Activated CD4-positive, alpha-beta T cell treated with anti-CD3 and anti-CD28 coated beads, Interleukin-2, amount 50 U/mL, for 48 hours (primary cell): Measurements from ENCODE around the gene GJB4.
"Not testable (repeated sequence)": the region's sequence is repeated elsewhere in the genome, so short reads cannot be mapped to it uniquely, and the experiment has no call there.

ENCODE experiments used
- DNase-seq, 2 experiments: peaks; one replicate each; pipeline ENCODE4 v3.0.0-alpha.2; 2020

GJB4 gene

GRCh38 chr1:34747638-34747941 is 11.9 kb upstream of the GJB4 start:
- DNase-seq: no peak

- no peak for DNase-seq
Observed at GRCh38 chr1:34749992-34750391, 9.5 kb upstream of the GJB4 start.

GRCh38 chr1:34750610-34751009 is 8.9 kb upstream of the GJB4 start:
- DNase-seq: no peak

GRCh38 chr1:34753163-34753562 is 6.4 kb upstream of the GJB4 start:
- DNase-seq: no peak

GRCh38 chr1:34754964-34755637 is 4.4 kb upstream of the GJB4 start, which contains the start of gene GJB5:
Gene GJB5 (plus strand): TSS chr1:34755047. CDS start chr1:34757331, 2,284 bp downstream.
- no peak for DNase-seq

- DNase-seq: no peak
Observed at GRCh38 chr1:34755961-34756360, 3.6 kb upstream of the GJB4 start.

- DNase-seq: no peak
Observed at GRCh38 chr1:34757386-34757785, 2.2 kb upstream of the GJB4 start.

GRCh38 chr1:34758751-34759150 is 789 bp upstream of the GJB4 start:
- no peak for DNase-seq

GRCh38 chr1:34761176-34761761 is 1.7 kb downstream of the GJB4 start:
- no peak for DNase-seq

GRCh38 chr1:34761776-34762307 is 2.3 kb downstream of the GJB4 start:
- DNase-seq: no peak

GRCh38 chr1:34762474-34763141 is 3.1 kb downstream of the GJB4 start:
- DNase-seq: no peak

- no peak for DNase-seq
Observed at GRCh38 chr1:34763142-34763781, 3.7 kb downstream of the GJB4 start.

GRCh38 chr1:34768856-34769255 is 9.3 kb downstream of the GJB4 start:
- DNase-seq: no peak

- no peak for DNase-seq
Observed at GRCh38 chr1:34770891-34771504, 11.5 kb downstream of the GJB4 start.

- DNase-seq: no peak
Observed at GRCh38 chr1:34771573-34772371, 12.2 kb downstream of the GJB4 start.

- not testable (repeated sequence) for DNase-seq
Observed at GRCh38 chr1:34773114-34773513, 13.6 kb downstream of the GJB4 start.

- no peak for DNase-seq
Observed at GRCh38 chr1:34774957-34775356, 15.4 kb downstream of the GJB4 start.

- no peak for DNase-seq
Observed at GRCh38 chr1:34776911-34777310, 17.4 kb downstream of the GJB4 start.

- DNase-seq: no peak
Observed at GRCh38 chr1:34777519-34778321, 18.2 kb downstream of the GJB4 start.

- DNase-seq: no peak
Observed at GRCh38 chr1:34778381-34778780, 18.8 kb downstream of the GJB4 start.

GRCh38 chr1:34779005-34779404 is 19.5 kb downstream of the GJB4 start:
- no peak for DNase-seq
